Measurements from ENCODE around the gene ZNF423.

Gene ZNF423

DNA sequence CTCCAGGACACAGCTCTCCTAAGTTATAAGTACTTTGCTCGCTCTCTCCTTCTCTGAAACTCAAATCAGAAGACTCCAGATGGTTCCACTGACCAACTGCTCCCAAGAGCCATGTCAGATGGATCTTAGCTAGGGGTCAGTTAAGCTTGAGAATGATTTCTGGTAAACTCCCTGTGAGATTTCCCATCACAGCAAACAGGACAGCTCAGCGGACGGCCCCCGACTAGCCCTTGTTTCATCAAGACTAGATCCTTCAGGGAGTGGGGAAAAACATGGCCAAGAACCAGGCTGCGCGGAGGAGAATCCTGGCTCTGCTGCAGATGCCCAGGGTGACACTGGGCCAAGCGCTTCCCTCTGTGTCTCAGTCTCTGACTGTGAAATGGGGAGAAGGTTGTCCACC, 322.5 kb downstream of the ZNF423 start:
- TF ChIP-seq, protein P1, sequence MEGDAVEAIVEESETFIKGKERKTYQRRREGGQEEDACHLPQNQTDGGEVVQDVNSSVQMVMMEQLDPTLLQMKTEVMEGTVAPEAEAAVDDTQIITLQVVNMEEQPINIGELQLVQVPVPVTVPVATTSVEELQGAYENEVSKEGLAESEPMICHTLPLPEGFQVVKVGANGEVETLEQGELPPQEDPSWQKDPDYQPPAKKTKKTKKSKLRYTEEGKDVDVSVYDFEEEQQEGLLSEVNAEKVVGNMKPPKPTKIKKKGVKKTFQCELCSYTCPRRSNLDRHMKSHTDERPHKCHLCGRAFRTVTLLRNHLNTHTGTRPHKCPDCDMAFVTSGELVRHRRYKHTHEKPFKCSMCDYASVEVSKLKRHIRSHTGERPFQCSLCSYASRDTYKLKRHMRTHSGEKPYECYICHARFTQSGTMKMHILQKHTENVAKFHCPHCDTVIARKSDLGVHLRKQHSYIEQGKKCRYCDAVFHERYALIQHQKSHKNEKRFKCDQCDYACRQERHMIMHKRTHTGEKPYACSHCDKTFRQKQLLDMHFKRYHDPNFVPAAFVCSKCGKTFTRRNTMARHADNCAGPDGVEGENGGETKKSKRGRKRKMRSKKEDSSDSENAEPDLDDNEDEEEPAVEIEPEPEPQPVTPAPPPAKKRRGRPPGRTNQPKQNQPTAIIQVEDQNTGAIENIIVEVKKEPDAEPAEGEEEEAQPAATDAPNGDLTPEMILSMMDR (conservative IDR thresholded peaks at IDR 0.05; ENCODE audit: low read length) = no peak

DNA sequence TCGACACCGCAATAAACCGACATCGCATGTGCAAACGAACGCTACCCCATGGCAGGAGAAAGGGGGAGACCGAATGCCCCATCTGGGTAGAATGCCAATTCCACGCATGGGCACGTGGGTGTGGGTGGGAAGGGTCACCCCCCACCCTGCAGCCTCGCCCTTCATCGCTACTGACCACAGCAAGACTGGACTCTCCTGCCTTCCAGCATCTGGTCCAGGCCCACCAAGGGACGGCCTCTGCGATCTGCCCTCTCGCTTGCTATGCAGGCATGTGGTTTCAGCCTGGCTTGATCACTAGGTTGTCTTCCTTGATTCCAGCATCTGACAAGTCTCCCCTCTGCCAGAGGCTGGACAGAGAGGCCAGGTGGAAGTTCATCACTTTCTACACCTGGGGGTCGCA, 323.0 kb downstream of the ZNF423 start:
- TF ChIP-seq, protein P1 (conservative IDR thresholded peaks at IDR 0.05; ENCODE audit: low read length) = no peak
- DNase-seq (ENCODE audit: low read depth) = no peak
- no peak overlapping the region for H3K4me3 ChIP-seq (ENCODE audit: low read length)

More for the DNA sequence above, 322.5 kb downstream of the ZNF423 start:
- no peak for DNase-seq (ENCODE audit: low read depth)
- H3K4me3 ChIP-seq (ENCODE audit: low read length) = no peak overlapping the region

DNA sequence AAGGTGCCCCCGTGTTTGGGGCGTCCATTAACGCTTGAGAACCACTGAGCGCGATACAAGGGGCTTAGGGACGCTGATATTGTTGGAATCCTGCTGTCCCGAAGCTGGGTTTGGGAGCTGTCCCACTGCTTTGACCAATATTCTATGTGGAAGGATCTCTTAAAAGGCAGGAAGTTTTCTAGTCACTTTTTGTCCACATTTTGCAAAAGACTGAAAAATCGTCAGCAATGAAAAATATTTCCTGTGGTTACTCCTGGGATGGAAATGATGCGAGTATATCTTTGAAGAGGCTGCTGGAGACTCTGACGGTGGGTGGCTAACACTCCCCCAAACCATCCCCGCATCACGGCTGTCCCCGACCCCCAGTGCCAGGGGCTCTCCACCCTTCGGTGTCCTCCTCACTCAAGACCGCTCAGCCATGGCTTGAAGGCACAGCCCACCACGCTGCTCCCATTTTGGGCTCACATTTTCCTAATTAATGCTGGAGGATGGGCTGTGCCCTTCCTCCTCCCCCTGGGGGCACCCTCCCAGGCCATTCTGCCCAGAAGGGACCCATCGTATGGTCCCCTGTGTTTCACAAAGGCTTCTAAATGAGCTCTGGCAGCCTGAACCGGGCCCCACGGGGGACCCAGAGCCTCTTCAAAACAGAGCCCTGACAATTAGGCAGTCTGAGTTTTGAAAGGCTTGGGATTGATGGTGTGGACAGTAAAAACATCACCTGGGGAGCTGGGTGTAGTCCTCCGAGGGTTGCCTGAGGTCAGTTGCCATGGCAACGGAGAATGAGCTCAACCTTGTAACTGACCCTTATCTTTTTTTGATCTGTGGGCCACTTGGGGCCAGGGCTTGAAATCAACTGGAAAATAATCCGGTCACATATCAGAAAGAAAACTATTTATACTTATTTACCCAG, 323.7 kb downstream of the ZNF423 start:
- H3K4me3 ChIP-seq (ENCODE audit: low read length) = no peak overlapping the region
- DNase-seq (ENCODE audit: low read depth) = no peak
- TF ChIP-seq, protein P1 (conservative IDR thresholded peaks at IDR 0.05; ENCODE audit: low read length) = no peak

DNA sequence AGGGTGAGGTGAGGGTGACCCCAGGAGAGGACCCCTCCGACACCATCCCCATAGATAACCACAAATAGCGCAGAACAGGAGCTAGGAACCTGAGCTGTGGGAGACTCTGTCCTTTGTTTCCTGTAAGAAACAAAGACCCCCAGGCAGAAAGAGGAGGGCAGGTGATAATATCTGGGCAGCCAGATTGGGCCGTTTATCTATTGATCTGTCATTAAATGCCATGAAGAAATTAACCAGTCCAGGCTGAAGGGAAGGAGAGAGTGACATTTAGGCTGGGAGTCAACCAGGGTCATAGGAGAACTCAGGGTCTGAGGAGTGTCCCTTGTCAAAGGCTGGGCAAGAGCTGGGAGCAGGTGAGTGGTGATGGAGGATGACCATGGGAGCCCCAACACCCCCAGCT, 324.5 kb downstream of the ZNF423 start:
- TF ChIP-seq, protein P1 (conservative IDR thresholded peaks at IDR 0.05; ENCODE audit: low read length) = no peak
- DNase-seq (ENCODE audit: low read depth) = no peak
- H3K4me3 ChIP-seq (ENCODE audit: low read length) = no peak overlapping the region

DNA sequence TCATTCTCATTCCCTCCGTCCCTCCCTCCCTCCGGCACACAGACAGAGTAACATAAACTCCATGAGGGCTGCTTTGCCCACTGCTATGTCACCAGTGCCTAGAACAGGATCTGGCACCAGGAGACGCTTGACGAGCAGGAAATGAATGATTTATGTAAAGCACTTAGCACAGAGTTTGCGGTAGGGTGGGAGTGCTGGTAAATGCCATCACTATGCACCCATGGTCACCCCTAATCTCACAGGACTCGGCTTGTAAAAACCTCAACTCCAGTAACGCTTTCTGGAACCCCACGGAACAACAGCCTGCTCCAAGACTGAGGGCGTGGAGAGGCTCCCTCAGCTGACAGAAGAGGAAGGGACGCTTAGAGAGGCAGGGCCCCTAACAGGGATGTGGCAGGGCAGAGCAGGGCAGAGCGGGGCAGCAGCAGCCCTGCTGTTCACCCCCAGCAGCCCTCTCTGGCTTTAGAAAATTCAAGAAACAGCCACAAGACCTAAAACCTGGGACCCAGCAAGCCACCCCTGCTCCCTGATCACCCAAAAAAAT, 325.4 kb downstream of the ZNF423 start:
- no peak for DNase-seq (ENCODE audit: low read depth)
- no peak overlapping the region for H3K4me3 ChIP-seq (ENCODE audit: low read length)
- TF ChIP-seq, protein P1 (conservative IDR thresholded peaks at IDR 0.05; ENCODE audit: low read length) = no peak

DNA sequence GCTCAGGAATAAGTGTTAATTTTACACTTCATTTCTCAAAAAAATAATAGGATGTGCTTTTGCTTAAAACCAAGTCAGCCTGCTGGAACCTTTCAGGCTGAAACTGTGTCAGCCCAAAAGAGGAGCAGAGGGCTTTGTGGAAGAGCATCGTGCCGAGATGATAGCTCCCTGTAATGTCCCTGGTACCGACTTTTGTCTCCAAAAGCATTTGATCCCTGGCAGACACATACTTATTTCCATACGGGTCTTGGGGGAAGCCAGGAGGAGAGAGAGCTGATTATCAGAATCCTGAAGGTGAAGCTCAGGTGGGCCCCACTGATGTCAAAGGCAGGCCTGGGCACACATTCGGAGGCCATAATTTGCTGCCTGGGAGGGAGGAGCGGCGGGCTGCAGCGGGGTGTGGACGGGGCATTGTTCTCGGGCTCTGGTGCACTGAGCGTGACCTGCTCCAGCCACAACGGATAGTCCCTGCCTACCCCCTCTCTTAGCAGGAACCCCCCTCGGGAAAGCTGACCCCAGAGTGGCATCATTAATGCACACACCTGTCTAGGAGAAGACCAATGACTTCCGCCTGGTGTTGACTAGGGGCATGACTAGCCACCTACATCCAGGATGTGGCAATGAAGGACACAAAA, 326.4 kb downstream of the ZNF423 start:
- no peak for DNase-seq (ENCODE audit: low read depth)
- H3K4me3 ChIP-seq (ENCODE audit: low read length) = no peak overlapping the region

More for the DNA sequence above, 326.4 kb downstream of the ZNF423 start:
- TF ChIP-seq, protein P1 (conservative IDR thresholded peaks at IDR 0.05; ENCODE audit: low read length) = no peak
